IPS DF 19.7 (cell line): ENCODE measurements around the gene MGST3.
"Not testable (repeated sequence)": the region's sequence is repeated elsewhere in the genome, so short reads cannot be mapped to it uniquely, and the experiment has no call there.

ENCODE experiments used
- DNase-seq: peaks from one replicate; pipeline ENCODE4 v3.0.0-alpha.2; 2013; ENCODE audit warnings: low read depth, low spot score

The MGST3 gene

DNA sequence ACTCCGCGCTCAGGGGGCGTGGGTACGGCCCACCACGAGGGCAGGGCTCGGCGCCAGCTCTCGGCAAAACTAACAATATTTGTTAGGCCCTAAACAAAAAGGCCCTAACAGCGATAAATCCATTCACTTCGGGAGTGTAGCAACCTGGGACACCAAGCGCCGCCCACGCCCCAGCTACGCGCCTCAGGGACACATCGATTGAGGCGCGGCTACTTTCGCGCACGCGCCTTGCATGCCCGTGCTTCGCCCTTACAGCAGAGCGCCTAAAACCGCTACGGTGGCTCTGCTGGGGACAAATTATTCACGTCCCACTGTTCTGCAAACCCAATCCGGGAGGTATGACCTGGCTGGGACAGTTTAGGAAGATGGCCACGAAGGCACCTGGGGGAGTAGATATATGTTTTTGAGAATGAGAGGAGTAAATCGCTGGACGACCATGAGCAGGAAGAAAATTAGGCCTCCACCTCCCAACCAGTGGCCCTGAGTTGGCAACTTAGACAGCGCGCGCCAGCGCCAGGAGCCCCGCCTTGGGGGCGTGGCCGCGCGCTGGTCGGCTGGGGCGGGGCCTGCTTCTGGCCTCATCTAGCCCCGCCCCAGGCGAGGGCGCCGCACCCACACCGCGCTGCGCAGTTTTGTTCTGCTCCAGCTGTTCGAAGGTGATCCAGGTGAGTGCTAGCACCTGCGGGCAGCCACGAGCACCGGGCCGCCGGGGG is at the start of gene MGST3:
MGST3 (plus strand) TSS at position 606 of the 713 bp plus-strand sequence. CDS start 18,614 bp downstream, outside the sequence.
- peak; percentile 94 for DNase-seq

DNA sequence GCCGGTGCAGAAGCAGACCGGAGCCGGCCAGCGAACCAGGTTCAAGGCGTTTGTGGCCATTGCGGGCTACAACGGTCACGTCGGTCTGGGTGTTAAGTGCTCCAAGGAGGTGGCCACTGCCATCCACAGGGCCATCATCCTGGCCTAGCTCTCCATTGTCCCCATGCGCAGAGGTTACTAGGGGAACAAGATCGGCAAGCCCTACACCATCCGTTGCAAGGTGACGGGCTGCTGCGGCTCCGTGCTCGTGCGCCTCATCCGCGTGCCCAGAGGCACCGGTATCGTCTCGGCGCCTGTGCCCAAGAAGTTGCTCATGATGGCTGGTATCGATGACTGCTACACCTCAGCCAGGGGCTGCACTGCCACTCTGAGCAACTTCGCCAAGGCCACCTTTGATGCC is 49.1 kb upstream of the MGST3 start:
- DNase-seq, result no peak

DNA sequence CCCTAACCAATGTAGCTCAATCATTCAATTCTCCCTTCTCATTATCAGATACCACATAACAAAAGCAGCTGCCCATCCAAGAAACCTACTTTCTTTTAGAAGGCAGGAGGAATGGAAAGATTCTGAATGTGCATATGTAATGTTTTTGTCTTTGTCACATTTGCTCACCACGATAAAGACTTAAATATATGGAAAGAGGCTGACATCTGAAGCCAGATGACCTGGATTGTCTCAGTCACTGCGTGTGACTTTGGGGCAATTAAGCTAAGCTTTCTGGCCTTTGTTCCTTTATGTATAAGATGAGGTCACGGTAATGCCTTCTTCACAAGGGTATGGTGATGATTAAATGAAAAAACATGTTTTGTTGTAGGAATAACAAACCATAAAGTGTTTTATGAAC is 44.6 kb upstream of the MGST3 start:
- no peak for DNase-seq

DNA sequence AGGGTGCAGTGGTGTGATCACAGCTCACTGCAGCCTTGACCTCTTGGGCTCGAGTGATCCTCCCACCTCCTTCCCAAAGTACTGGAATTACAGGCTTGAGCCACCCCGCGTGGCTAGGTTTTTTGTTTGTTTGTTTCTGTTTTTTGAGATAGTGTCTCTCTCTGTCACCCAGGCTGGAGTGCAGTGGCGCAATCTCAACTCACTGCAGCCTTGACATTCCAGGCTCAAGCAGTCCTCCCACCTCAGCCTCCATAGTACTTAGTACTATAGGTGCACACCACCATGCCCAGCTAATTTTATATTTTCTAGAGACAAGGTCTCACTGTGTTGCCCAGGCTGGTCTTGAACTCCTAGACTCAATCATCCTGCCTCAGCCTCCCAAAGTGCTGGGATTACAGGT is 39.6 kb upstream of the MGST3 start:
- DNase-seq, result not testable (repeated sequence)

DNA sequence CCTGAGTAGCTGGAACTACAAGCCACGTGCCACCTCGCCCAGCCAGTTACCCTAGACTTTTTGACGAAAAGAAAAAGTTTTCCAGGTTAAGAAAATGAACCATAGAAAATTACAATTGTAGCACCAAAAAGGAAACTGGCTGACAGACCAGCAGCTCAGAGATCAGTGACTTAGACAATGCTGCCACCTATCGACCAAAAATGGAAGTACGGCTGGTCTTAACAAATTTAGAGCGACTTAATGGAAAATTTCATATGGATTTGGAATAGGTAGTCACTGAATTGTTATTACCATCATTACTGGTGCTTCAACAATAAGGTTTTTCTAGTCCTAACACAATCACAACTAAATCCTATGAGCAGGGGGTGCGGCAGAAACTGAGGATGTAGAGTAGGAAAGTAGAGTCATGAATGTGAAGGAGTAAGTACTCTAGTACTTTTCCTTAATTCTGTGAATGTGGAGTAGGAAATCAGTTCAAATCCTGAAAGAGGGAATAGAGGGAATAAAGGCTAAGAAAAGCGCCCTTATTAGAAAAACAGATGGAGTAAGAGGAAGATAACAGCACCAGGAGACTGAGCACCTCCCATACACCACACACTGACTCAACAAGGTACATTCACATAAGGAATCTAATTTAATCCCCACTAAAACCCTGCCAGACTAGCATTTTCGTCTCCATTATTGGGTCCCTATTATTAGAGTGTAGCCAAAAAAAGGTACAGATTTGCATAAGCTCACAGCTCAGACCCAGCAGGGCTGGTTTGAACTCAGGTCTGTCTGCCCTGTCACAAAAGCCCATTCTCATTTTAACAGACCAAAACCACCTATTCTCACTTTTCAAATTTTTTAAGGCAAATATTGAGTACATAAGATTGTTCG is 37.9 kb upstream of the MGST3 start:
- DNase-seq, result no peak

DNA sequence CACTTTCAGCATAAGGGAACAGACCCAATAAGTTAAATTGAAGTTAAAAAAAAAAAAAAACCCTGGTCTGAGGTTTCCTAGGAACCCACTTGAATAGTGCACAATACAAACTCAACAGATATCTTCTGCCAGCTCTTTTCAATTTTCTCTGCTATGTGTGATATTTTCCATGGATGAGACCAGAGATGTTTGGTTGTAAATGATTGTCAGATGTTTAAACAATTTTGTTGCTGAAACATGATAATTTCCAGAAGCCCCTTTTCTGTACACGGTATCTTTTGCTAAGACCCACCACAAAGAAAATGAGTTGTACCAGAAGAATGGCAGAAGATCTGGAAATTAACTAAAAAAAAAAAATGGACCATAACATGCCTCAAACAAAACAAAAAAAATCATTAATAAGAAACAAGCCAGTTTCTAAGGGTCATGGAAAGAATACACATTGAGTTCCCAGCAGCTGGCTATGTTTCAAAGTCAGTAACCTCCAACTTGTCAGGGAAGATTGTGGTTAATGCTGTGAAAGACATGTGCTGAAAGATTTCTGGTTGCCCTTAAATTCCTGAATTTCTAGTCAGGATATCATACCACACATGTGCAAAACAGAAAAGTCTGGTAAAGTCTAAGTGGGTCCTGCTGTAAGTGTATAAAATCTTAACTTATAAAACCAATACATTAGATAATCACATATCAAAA is 35.6 kb upstream of the MGST3 start:
- DNase-seq, result no peak

DNA sequence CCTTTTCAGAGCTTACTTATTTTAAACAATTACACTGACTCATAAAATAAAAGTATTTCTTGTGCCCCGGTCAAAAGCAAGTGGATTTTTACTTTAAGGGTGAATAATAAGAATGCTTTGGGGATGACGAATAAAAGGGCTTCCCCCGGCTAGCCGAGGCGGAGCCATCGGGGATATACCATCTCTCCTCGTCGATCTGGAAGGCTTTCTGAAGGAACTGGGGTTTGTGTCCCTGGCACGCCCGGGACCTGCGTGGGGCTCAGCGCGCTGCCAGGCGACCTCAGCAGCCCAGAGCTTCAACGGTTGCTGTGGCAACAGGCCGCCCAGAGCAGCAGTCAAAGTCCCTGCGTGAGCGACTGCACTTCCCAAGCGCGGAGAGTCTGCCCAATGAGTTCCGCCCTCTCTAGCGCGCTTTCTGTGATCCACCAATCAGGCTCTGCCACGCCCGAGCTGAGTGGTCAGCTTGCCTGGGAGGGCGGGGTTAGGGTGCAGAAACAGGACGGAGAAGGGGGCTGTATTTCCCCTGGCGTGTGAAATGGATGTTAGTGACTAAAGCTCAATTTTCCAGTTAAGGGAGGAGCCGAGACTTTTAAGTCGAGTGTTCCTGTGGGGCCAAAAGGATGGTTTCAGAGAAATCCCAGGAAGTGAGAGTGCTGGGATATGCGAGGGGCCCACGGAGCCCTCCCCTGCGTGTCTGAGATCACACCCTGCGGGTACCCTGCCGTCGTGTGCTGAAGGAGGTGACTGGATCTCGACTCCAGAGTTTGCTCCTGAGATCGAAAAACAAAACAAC is 33.0 kb upstream of the MGST3 start:
- DNase-seq, result peak; percentile 86

DNA sequence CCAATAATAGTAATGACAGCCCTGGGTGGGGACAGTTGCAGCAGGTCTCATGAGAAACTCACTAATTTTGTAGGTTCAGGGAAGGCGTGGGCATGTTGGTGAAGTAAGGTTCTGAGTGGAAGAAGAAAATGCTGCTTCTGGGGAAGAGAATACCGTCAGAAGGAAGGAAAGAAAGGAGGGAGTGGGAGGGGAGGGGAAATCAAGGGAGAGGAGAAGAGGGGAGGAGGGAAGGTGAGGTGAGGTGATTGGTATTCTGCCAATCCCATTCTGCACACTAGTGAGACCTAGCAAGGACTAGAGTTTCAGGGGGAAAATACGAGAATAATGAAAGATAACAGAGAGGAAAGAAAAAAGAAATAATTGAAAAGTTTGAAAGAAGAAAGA is 32.4 kb upstream of the MGST3 start:
- no peak for DNase-seq

DNA sequence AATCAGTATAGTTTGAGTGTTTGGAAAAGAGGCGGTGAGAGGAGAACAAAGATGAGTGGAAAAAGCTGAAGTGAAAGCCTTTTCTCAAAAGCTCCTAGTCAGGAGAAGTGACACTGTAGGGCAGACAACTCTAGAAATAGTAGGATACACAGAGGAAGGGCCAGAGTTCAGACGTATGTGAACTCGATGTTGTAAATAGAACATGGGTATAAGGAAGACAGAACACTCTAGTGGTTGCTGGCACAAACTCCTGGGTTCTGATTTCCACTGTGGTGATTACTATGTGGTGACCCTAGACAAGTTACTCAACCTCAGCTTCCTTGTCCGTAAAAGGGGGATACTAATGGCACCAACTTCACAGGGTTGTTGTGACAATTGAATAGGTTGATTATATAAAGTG is 30.2 kb upstream of the MGST3 start:
- no peak for DNase-seq

DNA sequence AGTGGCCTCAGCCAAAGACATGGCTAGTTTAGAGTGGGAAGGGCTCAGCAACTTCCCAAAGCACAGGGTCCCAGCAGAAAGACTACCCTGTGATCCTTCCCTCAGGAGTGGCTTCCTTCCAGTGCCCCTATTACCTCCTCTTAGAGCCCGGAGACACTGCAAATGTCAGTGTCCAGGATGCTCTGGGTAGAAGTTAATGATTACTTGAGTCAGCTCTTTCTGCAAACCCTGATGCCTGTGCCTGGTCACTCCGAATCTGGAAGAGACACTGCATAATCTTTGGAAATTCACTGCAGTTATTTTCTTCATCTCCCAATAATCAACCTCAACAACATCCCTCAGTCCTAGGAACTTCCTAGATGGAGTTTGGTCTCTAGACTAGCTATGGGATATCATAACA is 27.2 kb upstream of the MGST3 start:
- no peak for DNase-seq

DNA sequence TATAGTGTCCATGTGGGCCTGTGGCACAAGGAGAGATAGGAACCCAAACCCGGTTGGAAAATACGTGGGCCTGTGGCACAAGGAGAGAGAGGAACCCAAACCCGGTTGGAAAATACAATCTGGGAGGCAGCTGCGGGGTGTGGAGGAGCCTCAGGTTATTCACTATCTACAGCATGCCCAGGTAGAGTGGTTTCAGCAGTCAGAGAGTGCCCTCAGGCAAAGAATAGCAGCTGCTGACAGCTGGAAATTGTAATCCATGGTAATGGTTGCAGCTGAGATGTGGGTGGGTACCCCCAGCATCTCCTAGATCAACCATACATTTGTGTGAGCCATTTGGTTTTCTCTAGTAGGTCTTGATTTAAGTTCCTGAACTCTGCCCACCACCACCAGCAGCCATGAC is 25.8 kb upstream of the MGST3 start:
- no peak for DNase-seq

DNA sequence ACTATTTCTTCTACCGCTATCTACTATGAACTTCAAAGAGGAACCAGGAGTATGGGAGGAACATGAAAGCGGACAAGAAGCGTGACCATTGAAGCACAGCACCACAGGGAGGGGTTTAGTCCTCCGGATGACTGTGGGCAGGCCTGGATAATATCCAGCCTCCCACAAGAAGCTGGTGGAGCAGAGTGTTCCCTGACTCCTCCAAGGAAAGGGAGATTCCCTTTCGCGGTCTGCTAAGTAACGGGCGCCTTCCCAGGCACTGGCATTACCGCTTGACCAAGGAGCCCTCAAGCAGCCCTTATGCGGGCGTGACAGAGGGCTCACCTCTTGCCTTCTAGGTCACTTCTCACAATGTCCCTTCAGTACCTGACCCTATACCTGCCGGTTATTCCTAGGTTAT is 24.4 kb upstream of the MGST3 start:
- DNase-seq, result not testable (repeated sequence)

DNA sequence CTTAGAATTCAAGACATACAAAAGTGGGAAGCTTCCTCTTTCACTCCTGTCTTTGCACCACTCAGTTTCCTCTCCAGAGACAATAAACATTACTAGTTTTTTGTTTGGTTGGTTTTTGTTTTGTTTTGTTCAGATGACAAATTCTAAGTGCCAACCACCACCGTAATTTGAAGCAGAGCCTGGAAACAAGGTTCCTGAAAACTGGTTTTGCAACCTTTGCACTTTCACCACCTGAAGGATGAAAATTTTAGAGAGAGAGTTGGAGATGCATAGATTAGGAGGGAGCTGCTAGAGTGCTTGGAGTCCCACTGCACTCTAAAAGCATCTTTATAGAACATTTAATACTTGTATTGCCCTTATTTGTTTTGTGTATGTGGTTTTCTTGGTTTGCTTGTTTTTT is 20.2 kb upstream of the MGST3 start:
- no peak for DNase-seq

DNA sequence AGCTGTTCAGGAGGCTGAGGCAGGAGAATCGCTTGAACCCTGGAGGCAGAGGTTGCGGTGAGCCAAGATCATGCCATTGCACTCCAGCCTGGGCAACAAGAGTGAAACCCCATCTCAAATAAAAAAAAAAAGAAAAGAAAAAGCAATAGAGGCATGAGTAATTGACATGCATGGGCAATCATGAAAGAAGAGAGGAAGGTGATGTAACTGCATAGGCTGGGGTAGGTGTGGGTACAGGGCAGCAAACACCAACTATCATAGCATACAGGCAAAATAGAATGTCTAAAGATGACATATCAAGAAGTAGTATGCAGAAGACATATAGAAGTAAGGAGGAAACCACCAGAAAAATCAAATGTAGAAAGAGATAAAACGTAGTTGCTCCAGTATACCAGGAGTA is 19.0 kb upstream of the MGST3 start:
- no peak for DNase-seq

DNA sequence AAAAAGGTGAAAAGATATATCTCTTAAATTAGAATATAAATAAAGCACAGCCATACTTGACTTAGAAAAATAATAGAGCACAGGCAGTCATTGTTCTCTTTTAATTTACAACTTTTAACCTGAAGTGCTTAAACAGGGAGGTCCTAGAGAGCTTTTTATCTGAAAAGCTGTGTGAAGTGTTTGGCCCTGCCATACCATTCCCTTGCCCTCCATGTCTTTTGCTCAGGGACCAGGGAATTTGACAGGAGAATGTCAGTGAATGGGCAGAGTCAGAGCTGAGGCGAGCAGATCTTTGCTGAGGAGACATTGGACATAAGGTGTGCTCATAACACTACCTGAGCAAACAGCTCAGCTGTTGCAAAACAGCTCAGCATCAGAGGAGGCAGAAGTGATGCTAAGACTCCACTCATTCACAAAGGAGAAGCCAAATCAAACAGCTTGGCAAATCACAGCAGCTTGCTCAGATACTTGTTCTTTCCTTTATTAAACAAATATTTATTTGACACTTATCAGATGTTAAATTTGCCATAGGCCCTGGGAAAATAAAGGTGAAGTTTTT is 14.9 kb upstream of the MGST3 start:
- no peak for DNase-seq

DNA sequence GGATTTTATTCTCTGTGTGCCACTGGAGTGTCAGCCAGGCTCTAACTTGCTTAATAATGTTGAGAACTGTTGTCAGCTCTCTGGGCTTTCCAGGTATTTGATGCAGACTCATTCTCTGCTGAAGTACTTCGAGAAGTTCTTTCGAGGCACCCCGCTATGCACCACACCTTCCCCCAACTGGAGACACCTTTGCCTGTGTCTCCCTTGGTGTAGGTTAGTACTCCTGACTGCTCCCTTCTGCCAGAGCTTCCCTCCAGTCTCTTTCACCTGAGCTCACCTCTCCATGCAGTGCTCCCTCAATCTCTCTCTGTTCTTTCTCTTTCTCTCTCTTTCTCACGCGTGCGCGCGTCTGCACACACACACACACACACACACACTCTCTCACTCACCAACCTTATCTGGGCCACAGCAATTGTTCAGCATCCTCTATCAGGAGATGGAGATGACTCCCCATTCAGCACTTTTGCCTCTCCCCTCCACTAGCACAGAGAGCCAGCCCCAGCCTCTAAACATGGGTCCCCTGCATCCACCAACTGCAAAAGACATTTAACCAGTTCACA is 14.0 kb upstream of the MGST3 start:
- no peak for DNase-seq

DNA sequence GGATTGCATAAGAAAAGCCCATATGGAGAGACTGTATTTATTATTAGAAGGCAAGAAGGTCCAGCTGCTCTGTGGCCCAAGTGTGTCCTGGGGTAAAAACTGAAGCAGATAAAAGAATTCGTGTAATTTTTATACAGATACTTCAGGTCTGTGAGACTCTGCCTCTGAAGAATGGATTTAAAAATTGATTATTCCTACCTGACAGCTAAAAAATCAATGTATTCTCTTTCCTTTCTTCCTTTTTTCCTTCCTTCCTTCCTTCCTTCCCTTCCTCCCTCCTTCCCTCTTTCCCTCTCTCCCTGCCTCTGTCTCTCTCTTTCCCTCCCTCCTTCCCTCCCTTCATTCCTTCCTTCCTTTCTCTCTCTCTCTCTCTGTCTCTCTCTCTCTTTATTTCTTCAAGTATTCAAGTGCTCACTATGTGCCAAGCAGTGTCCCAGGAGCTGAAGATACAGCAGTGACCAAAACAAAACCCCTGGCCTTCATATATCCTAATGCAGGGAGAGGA is 11.3 kb upstream of the MGST3 start:
- DNase-seq, result no peak

DNA sequence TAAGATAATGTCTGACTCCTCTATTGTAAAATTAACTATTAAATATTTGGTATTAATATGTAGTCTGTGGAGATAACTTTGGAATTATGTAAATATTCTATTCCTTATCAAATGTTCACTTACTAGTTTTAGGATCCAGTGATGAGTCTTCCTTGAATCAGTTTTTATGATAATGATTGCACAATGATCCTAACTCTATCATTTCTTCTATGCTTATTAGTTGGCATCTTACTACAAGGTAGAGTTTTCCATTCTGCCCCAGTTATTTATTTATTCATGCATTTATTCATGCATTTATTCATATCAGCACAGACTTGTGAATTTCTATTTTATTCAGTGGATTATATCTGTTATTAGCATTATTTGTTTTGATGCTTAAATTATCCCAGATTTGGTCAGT is 7.4 kb upstream of the MGST3 start:
- DNase-seq, result no peak

DNA sequence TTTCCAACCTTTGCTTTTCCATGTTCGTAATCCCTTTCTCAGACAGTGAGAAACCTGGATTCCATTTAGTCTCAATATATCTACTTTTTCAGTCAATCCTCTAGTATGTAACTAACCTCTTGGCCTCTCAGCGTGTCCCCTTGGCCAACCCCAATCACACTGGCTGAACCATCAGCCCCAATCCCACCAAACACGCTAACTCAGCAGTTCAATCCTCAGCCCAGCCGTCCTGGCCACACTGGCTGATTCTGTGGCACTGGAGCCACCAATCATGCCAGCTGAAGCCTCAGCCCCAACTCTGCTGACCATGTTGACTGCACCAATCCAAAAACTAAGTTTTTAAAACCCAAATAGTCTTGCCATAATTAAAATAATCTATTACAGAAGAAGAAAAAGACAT is 6.6 kb upstream of the MGST3 start:
- no peak for DNase-seq

DNA sequence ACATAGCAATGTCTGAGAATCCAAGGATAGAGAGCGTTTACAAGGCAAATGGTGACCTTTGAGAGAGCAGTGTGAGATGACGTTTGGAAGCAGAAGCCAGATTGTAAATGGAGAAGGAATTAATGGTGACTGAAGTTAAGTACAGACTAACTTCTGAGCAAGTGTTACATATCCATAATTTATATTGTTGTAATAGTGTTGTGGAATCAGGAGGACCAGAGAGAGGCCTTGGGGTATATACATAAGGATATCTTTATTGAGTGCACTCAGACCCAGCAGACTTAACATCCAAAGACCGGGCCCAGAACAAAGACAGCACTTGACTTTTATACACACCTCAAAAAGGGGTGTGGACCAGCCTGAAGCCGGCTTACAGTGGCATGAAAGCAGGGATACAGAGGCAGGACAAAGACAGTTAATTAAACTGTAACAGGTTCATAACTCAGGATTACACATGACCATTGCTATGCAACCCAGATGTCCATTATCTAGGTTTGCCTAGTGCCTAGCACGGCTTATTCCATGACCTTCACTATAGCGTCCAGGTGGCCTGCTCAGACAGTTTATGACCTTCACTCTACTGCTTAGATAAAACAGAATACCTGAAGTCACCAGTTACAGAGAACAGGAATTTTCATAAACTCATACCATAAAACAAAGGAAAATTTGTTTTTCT is 2.7 kb upstream of the MGST3 start:
- no peak for DNase-seq
